Epithelial cell of umbilical artery (primary cell): ENCODE data around the gene TP53I13. TPM values are rescaled to one million over a fixed set of nuclear protein-coding genes. Genes with fewer than 3 reads are reported as not detected.

ENCODE experiments used
- total RNA-seq: library from RNA; depleted of rRNA; stranded (reverse); fragments of >200 nt; gene quantifications from 2 replicates; pipeline ENCODE4 v1.2.3, GENCODE V29; 2014

The TP53I13 gene
- total RNA-seq, result 49.8 and 50.0 TPM in 2 replicates

GRCh38 chr17:29568331-29569244, at the start of gene TP53I13:
Gene TP53I13 (plus strand): TSS chr17:29568701. CDS start chr17:29568759, 58 bp downstream.

GRCh38 chr17:29566473-29567303, 1.8 kb upstream of the TP53I13 start, which contains the start of gene ABHD15:
Gene ABHD15 (minus strand): TSS chr17:29567037. CDS start chr17:29566966, 71 bp downstream.

GRCh38 chr17:29589524-29590410, 21.3 kb downstream of the TP53I13 start, which contains the start of gene GIT1:
Gene GIT1 (minus strand): TSS chr17:29589648. CDS start chr17:29589378, 270 bp downstream.

DNA sequence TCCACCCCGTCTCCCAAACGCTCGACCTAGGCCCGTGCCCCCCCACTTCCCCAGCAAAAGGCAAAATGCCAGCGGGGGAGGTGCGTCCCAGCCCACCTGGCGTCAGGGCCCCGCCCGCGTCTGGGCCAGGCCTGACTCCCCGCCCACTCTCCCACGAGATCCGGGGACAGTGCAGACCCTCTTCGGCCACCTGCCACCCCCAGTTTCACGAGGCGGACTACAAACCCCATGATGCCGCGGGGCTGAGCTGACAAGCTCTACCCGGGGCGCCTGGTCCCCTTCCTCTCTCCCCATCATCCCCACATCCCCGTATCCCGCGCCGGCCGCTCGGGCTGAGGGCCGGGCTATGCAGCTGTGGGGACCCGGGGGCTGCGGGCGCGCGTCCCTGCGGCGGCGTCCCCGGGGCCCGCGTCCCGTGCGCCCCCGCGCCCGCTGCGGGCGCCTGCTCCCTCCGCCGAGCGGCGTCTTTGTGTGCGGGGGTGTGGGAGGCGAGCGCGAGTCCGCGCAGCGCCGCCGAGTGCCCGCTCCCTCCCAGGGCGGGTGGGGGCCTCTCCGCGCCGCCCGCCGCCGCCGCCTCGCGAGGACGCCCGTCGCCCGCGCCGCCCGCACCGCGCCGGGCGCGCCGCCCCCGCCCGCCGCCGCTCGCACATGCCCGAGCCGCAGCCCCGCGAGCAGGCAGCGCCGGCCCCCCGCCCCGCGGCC, 24.5 kb downstream of the TP53I13 start, which contains the start of gene ANKRD13B:
ANKRD13B (plus strand) TSS at position 283 of the 702 bp plus-strand sequence. CDS start 490 bp downstream, outside the sequence.

Other genes with a start within 250 kb of the TP53I13 start
- 38.7 and 57.3 TPM in 2 replicates for gene TAOK1, start 178.3 kb upstream of the TP53I13 start, total RNA-seq
- gene ABHD15, start 1.7 kb upstream of the TP53I13 start, total RNA-seq, result 6.8 and 7.6 TPM in 2 replicates
- 33.1 and 36.6 TPM in 2 replicates for gene GIT1, start 20.9 kb downstream of the TP53I13 start, total RNA-seq
- 5.5 and 6.2 TPM in 2 replicates for gene ANKRD13B, start 24.4 kb downstream of the TP53I13 start, total RNA-seq
- gene CORO6, start 54.2 kb downstream of the TP53I13 start, total RNA-seq, result 2.9 and 4.0 TPM in 2 replicates